Upper lobe of left lung (tissue), 4 donors: Measurements from ENCODE around the gene VPS37B.

Experiments used
- POLR2A ChIP-seq, 4 donors: fragments of 450-650 bp; IDR thresholded peaks; one replicate each; pipeline ENCODE4 v1.5.1; 2016 to 2017; ENCODE audit warnings: antibody characterized with exemption in 4 of 4, mild to moderate bottlenecking in 2 of 4
- TF ChIP-seq, protein P1 (sequence below), 6 experiments: fragments of 450-650 bp in 4 of 6; fragments of 200-600 bp in 2 of 6; sonication (generic) in 2 of 6; IDR thresholded peaks; one replicate each; pipeline ENCODE4 v1.5.1; 2016 to 2019; ENCODE audit warnings: antibody characterized with exemption in 6 of 6

DNA sequence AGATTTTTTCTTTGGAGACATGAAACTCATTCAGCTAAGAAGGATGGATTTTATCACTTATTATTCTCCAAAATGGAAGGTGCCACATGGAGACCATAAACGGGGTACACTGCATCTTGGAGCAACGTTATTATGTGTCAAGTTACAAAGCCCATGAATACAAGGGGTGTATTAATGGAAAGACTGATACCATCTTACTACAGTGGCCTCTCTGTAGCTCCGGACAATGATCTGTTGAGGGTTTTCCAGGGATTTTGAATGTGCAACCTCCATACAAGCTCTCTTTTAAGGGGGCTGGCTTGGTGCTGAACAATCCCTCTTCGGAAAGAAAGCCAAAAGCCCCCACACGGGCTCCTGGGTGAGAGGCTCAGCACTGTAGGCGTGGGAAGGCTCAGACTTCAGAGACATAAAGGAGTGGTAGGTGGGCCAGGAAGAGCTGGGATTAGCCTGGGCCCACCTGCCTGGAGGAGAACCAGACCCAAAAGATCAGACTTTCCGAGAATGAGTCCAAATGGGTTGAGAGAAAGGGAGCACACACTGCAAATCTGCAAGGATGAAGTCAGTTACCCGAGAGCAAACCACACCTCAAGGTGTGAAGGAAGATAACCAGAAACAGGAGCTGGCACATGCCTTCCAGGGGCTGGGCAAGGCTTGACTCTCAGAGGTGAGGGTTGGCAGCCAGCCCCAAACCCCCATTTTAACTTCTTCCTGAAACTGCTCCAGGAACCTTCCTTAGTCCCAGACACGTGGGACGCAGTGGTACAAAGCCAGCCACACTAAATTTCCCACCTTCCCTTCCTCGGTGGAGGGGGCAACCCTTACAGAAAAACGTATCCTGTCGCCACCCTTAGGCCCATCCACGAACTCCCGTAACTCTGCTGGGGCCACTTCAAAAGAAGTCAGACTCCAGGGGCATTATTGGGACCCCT lies 1.5 kb downstream of the VPS37B start:
- TF ChIP-seq POLR2A (IDR thresholded peaks at IDR 0.05) = peak in 2 of 4 donors; percentile 23 to 24
- TF ChIP-seq, protein P1, sequence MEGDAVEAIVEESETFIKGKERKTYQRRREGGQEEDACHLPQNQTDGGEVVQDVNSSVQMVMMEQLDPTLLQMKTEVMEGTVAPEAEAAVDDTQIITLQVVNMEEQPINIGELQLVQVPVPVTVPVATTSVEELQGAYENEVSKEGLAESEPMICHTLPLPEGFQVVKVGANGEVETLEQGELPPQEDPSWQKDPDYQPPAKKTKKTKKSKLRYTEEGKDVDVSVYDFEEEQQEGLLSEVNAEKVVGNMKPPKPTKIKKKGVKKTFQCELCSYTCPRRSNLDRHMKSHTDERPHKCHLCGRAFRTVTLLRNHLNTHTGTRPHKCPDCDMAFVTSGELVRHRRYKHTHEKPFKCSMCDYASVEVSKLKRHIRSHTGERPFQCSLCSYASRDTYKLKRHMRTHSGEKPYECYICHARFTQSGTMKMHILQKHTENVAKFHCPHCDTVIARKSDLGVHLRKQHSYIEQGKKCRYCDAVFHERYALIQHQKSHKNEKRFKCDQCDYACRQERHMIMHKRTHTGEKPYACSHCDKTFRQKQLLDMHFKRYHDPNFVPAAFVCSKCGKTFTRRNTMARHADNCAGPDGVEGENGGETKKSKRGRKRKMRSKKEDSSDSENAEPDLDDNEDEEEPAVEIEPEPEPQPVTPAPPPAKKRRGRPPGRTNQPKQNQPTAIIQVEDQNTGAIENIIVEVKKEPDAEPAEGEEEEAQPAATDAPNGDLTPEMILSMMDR (IDR thresholded peaks at IDR 0.05) = no peak
